Endothelial cell of umbilical vein (primary cell): ENCODE results near the gene PDE7B. TPM values are rescaled to one million over a fixed set of nuclear protein-coding genes. Genes with fewer than 3 reads are reported as not detected.

Experiments
- BruUV-seq: library from RNA; stranded (reverse); fragments of 400-500 nt; replicated peaks from 2 replicates; lab custom pipeline; 2021; lab: Mats Ljungman, UMichigan
- CTCF ChIA-PET: fragments of 300-600, 350-600 bp; sonication (Branson Sonifier 250); formaldehyde crosslinking; loops from one replicate; lab custom pipeline; 2021; ENCODE audit warnings: antibody characterized with exemption, inconsistent platforms; lab: Charles Lee
- POLR2A ChIA-PET: fragments of 300-600, 350-600 bp; sonication (Branson Sonifier 250); formaldehyde crosslinking; loops from one replicate; lab custom pipeline; 2021; ENCODE audit warnings: antibody characterized with exemption, inconsistent platforms; lab: Charles Lee
- DNase-seq: peaks from one replicate; pipeline ENCODE4 v3.0.0-alpha.2; 2011; ENCODE audit warnings: low read depth, low spot score
- FAIRE-seq: peaks from 2 replicates; lab custom pipeline; 2011; peaks lifted over from hg19 to GRCh38; lab: Jason Lieb, UNC
- H2AFZ ChIP-seq: 2 replicates; pipeline ENCODE4 v1.6.0; 2012; ENCODE audit warnings: low read depth, low read length, control low read depth, inconsistent platforms
- H3K27ac ChIP-seq: 2 replicates; pipeline ENCODE4 v1.5.1; 2011; ENCODE audit warnings: low read depth, mild to moderate bottlenecking, control low read depth, low read length, moderate library complexity; ENCODE audit not compliant: insufficient read depth
- H3K27me3 ChIP-seq, 2 experiments: 2 replicates each; pipeline versions ENCODE4 v1.6.0 to v1.6.1; 2011; ENCODE audit warnings: low read length in 2 of 2, mixed read lengths in 1 of 2; ENCODE audit not compliant: control insufficient read depth in 2 of 2, insufficient read depth in 2 of 2
- H3K36me3 ChIP-seq, 2 experiments: 2 replicates in 1 of 2; 3 replicates in 1 of 2; pipeline ENCODE4 v1.5.1; 2011; ENCODE audit warnings: low read length in 2 of 2, mild to moderate bottlenecking in 1 of 2, moderate library complexity in 1 of 2; ENCODE audit not compliant: control insufficient read depth in 2 of 2, insufficient read depth in 2 of 2; ENCODE audit errors: extremely low read depth in 1 of 2
- H3K4me1 ChIP-seq: 3 replicates; pipeline ENCODE4 v1.5.1; 2011; ENCODE audit warnings: mild to moderate bottlenecking, low read length; ENCODE audit not compliant: control insufficient read depth, insufficient read depth; ENCODE audit errors: extremely low read depth
- H3K4me2 ChIP-seq: 2 replicates; pipeline ENCODE4 v1.6.1; 2011; ENCODE audit warnings: low read length, control low read depth, mixed read lengths; ENCODE audit not compliant: insufficient read depth
- H3K4me3 ChIP-seq, 3 experiments: fragments of 200-600 bp in 1 of 3; sonication (generic), shearing (Covaris generic) in 1 of 3; replicated peaks in 1 of 3; 2 replicates each; pipeline ENCODE4 v1.5.1; 2011 to 2016; ENCODE audit warnings: control low read depth in 3 of 3, low read length in 3 of 3, mild to moderate bottlenecking in 2 of 3, inconsistent platforms in 1 of 3, low read depth in 1 of 3, moderate library complexity in 1 of 3; ENCODE audit not compliant: insufficient read depth in 1 of 3
- H3K79me2 ChIP-seq: 2 replicates; pipeline ENCODE4 v1.6.0; 2012; ENCODE audit warnings: low read length, inconsistent platforms; ENCODE audit not compliant: control insufficient read depth, insufficient read depth
- H3K9ac ChIP-seq: replicated peaks from 2 replicates; pipeline ENCODE3; 2011; ENCODE audit warnings: low read length, control low read depth; ENCODE audit not compliant: insufficient read depth; ENCODE audit errors: extremely low read depth
- H3K9me1 ChIP-seq: replicated peaks from 3 replicates; pipeline ENCODE4 v1.6.0; 2011; ENCODE audit warnings: mild to moderate bottlenecking, low read length; ENCODE audit not compliant: control insufficient read depth, insufficient read depth; ENCODE audit errors: extremely low read depth
- H3K9me3 ChIP-seq: replicated peaks from 2 replicates; pipeline ENCODE4 v1.5.1; 2012; ENCODE audit warnings: low read length, inconsistent platforms; ENCODE audit not compliant: control insufficient read depth, insufficient read depth
- H4K20me1 ChIP-seq: replicated peaks from 2 replicates; pipeline ENCODE3; 2011; ENCODE audit warnings: mild to moderate bottlenecking, low read length; ENCODE audit not compliant: control insufficient read depth, insufficient read depth; ENCODE audit errors: extremely low read depth
- CTCF ChIP-seq, 2 donors: IDR thresholded peaks; 1 replicate in 1 of 2; 2 replicates in 1 of 2; pipeline ENCODE4 v1.5.1; 2011; ENCODE audit warnings: low read length in 2 of 2, mild to moderate bottlenecking in 2 of 2, moderate library complexity in 2 of 2, control low read depth in 1 of 2, inconsistent platforms in 1 of 2, low read depth in 1 of 2; ENCODE audit not compliant: insufficient read depth in 1 of 2; ENCODE audit errors: extremely low read depth in 1 of 2
- EZH2 ChIP-seq: IDR thresholded peaks from 2 replicates; pipeline ENCODE4 v1.6.1; 2012; ENCODE audit warnings: borderline replicate concordance, low read depth, mild to moderate bottlenecking, moderate library complexity, low read length, inconsistent platforms; ENCODE audit not compliant: severe bottlenecking
- FOS ChIP-seq: IDR thresholded peaks from 2 replicates; pipeline ENCODE4 v1.6.1; 2011; ENCODE audit warnings: mild to moderate bottlenecking, low read length, moderate library complexity, borderline replicate concordance; ENCODE audit not compliant: insufficient read depth
- GATA2 ChIP-seq: IDR thresholded peaks from 2 replicates; pipeline ENCODE4 v1.7.0; 2011; ENCODE audit warnings: low read depth, mild to moderate bottlenecking, moderate library complexity, mixed read lengths, low read length; ENCODE audit not compliant: insufficient read length, insufficient read depth
- JUN ChIP-seq: IDR thresholded peaks from 2 replicates; pipeline ENCODE4 v1.6.1; 2011; ENCODE audit warnings: borderline replicate concordance, low read depth; ENCODE audit not compliant: insufficient read length, insufficient read depth
- MAX ChIP-seq: IDR thresholded peaks from 2 replicates; pipeline ENCODE4 v1.6.1; 2011; ENCODE audit not compliant: insufficient read depth, insufficient read length
- MYC ChIP-seq: IDR thresholded peaks from one replicate; pipeline ENCODE4 v1.6.1; 2011; ENCODE audit warnings: mild to moderate bottlenecking, low read depth, low read length
- POLR2A ChIP-seq: IDR thresholded peaks from 2 replicates; pipeline ENCODE4 v1.6.1; 2012; ENCODE audit warnings: low read depth, mild to moderate bottlenecking, control low read depth, low read length
- POLR2AphosphoS5 ChIP-seq: IDR thresholded peaks from 2 replicates; pipeline ENCODE4 v1.6.1; 2012; ENCODE audit warnings: low read depth, mild to moderate bottlenecking, control low read depth, low read length, moderate library complexity; ENCODE audit not compliant: insufficient read depth
- dilution Hi-C: fragments of 300-500 bp; cut with MboI; formaldehyde crosslinking; loops from one replicate; pipeline ENCODE4 v1.15.0; 2019; ENCODE audit warnings: low sequenced_read_pairs; ENCODE audit not compliant: extremely low pct_ligation_motif_present
- intact Hi-C: fragments of 100-400 bp; cut with micrococcal nuclease; formaldehyde crosslinking; loops from one replicate; pipeline ENCODE4 v1.10.0; 2022
- polyA plus RNA-seq, 4 experiments: library from polyadenylated mRNA; depleted of rRNA in 3 of 4; stranded (reverse) in 3 of 4; unstranded in 1 of 4; fragments of >200 nt; gene quantifications; 2 replicates each; pipeline versions ENCODE4 v1.2.1 to v1.2.3, GENCODE V29; 2011 to 2012; ENCODE audit warnings: missing spikeins in 1 of 4
- total RNA-seq: library from RNA; stranded (reverse); gene quantifications from 2 replicates; pipeline ENCODE4 v1.2.3, GENCODE V29; 2021

The PDE7B gene
- total and polyA plus RNA-seq, 2 donors (not counting 3 experiments of a cell fraction or from before 2014, with no cell fraction given): 20.6 to 25.1 TPM

GRCh38 chr6:136161950-136162349 lies 310.4 kb downstream of the PDE7B start:
- no peaks in the 10 kb centered on the region for H3K9me3 ChIP-seq

More at GRCh38 chr6:136161950-136162349, 310.4 kb downstream of the PDE7B start:
- ChIA-PET CTCF (no interaction called here), POLR2A (no interaction called here)
- dilution Hi-C loops (no loop called here), intact Hi-C loops (no loop called here)
- Histone ChIP-seq H3K79me2 (no peaks in the 10 kb centered on the region), H3K27me3 (no peaks in the 10 kb centered on the region), H4K20me1 (no peaks in the 10 kb centered on the region), H2AFZ (no peak overlapping the region), H3K9me1 (no peaks in the 10 kb centered on the region), H3K36me3 (peaks cover 16 to 17% of the 10 kb centered on the region in 2 experiments), H3K27ac (no peak overlapping the region), H3K4me1 (no peaks in the 10 kb centered on the region), H3K4me2 (no peak overlapping the region), H3K9ac (no peak overlapping the region), H3K4me3 (no peak overlapping the region)
- no TSS peak for BruUV-seq
- DNase-seq (no peak), FAIRE-seq (no peak)
- TF ChIP-seq POLR2AphosphoS5 (no peak), JUN (no peak), EZH2 (no peak), MYC (no peak), MAX (no peak), POLR2A (no peak), CTCF (IDR thresholded peaks at IDR 0.05; ENCODE audit: extremely low read depth in 1 of 2, insufficient read depth in 1 of 2, low read depth in 1 of 2, low read length in 2 of 2) (no peak), FOS (no peak), GATA2 (no peak)
